Stimulated activated effector memory CD8-positive, alpha-beta T cell treated with anti-CD3 and anti-CD28 coated beads, Interleukin-12 subunit alpha, Interleukin-12 subunit beta, amount 100 ng/mL, for 72 hours (primary cell): ENCODE measurements around the gene PID1.

Experiments used
- ATAC-seq: fragments of 150-1000 bp; cut with Tn5 transposase; 2 replicates; pipeline ENCODE4 v1.10.0; 2021
- DNase-seq, 2 donors: peaks; one replicate each; pipeline ENCODE4 v3.0.0; 2021 to 2022; ENCODE audit warnings: low spot score in 2 of 2
- H3K27ac Mint-ChIP-seq: one replicate; pipeline ENCODE4 v1.8.0; 2022; ENCODE audit warnings: mild to moderate bottlenecking, mixed read lengths
- H3K36me3 Mint-ChIP-seq: one replicate; pipeline ENCODE4 v1.8.0; 2022; ENCODE audit warnings: mild to moderate bottlenecking, mixed read lengths
- H3K4me1 Mint-ChIP-seq: one replicate; pipeline ENCODE4 v1.8.0; 2022; ENCODE audit warnings: mixed read lengths
- H3K4me3 Mint-ChIP-seq: one replicate; pipeline ENCODE4 v1.8.0; 2022; ENCODE audit warnings: mild to moderate bottlenecking, mixed read lengths
- H3K9me3 Mint-ChIP-seq: one replicate; pipeline ENCODE4 v1.8.0; 2022; ENCODE audit warnings: mixed read lengths

PID1 gene

DNA sequence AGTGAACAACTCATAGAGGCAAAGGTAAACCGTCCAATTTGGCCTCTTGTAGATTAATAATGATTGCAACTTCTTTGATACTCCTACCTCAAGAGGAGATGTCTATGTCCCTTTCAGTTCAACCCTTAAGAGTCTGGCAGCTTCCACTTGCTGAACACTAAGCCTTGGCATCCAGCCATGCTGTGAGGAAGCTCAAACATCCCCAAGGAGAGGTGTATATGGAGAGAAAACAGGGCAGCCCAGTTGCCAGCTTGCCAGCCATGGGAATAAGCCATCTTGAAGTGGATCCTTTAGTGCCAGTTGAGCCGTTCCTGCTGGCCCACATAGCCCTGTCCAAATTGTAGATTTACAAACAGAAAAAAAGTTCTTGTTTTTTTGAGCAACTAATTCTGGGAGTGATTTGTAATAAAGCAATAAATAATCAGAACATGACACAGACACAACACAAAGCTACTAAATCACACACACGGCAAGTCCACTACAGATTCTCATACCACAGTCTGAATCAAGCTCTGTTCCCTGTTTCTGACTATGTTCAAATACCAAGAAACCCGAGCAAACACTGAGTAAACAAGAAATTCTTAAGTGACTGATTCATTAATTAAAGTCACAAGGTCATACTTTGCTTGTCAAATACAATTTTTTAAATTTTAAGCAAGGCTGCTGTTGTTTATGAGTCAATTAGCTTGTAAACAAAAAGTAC, 96.1 kb downstream of the PID1 start:
- H3K9me3 Mint-ChIP-seq: peaks cover 4% of the 10 kb centered on the region
- no peaks in the 10 kb centered on the region for H3K36me3 Mint-ChIP-seq

DNA sequence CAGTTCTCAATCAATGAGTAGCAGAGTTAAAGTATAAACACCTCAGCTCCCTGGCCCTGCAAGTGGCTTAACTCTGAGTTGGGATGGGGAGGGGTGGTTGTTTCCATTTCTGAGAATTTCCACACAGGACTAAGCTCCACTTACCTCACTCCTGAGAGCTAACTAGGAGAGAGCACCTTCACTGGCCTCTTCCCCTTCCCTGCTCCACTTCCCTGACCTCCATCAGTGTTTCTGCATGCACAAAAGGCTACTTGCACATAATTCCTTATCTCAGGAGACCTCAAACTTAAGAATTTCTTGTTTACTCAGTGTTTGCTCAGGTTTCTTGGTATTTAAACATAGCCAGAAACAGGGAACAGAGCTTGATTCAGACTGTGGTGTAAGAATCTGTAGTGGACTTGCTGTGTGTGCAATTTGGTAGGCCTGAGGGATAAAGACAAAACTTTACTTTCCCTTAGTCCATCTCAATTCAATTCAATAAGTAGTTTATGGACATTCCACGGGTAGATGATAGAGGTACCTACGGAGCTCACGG, 97.2 kb downstream of the PID1 start:
- DNase-seq (no peak), ATAC-seq (no peak)
- H3K9me3 Mint-ChIP-seq: peaks cover 4% of the 10 kb centered on the region
- H3K27ac Mint-ChIP-seq: no peak overlapping the region
- H3K4me3 Mint-ChIP-seq: no peak overlapping the region
- H3K36me3 Mint-ChIP-seq: no peaks in the 10 kb centered on the region
- no peaks in the 10 kb centered on the region for H3K4me1 Mint-ChIP-seq

More for the DNA sequence above, 96.1 kb downstream of the PID1 start:
- ATAC-seq: no peak
- no peak for DNase-seq
- Mint-ChIP-seq H3K4me3 (no peak overlapping the region), H3K27ac (no peak overlapping the region), H3K4me1 (no peaks in the 10 kb centered on the region)

DNA sequence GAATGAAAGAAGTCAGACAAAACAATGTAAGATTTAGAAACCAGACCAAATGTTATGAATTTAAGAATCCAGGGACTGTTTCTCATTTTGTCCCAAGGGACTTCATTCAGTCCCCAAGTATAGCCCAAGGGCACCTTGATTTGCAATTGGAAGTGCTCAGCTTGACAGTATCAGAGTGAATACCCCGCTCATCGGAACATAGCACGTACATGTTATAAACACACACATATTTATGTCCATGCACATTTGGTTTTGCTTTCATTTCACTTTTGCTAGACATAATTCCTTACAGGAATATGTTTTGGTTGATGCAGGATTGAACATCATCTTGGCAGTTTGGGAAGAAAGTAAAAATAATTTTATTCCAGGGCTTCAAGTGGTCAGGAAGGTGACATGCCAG, 100.2 kb downstream of the PID1 start:
- ATAC-seq (no peak), DNase-seq (no peak)
- no peaks in the 10 kb centered on the region for H3K36me3 Mint-ChIP-seq
- no peaks in the 10 kb centered on the region for H3K4me1 Mint-ChIP-seq
- H3K4me3 Mint-ChIP-seq: no peak overlapping the region
- no peak overlapping the region for H3K27ac Mint-ChIP-seq
- peaks cover 14% of the 10 kb centered on the region for H3K9me3 Mint-ChIP-seq

DNA sequence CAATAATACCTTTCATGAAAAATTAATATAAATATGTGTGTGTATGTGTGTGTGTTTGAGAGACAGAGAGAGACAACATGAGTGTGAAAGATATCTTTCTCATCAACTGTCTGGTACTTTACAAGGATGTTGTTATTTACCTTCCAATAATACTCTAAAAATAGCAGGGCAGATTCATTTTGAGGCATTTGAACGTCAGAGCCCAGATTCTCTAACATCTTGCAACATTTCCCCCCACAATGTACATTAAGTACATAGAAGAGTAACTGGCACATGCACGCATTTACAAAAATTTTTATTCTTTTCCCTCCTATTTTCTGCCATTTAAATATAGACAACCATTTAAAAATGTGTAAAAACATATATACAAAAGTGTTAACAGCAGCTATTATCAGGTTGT, 100.9 kb downstream of the PID1 start:
- no peak for ATAC-seq

DNA sequence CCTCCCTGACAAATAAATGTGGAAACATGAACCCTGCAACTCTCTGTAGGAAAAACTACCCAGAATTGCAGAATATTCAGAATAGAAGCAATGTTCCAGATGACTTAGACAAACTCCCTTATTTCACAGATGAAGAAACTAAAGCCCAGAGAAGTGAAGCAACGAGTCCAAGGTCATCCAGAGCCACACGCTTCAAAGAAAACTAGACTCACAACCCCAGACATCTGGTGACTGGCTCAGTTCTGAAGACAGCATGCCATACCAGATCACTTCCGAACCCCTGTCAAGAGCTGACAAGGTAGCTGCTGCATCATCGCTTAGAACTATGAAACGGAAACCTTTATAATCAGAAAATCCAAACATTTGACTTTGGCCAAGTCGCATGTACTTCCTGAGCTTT, 101.3 kb downstream of the PID1 start:
- ATAC-seq (no peak), DNase-seq (no peak)
- H3K9me3 Mint-ChIP-seq: peaks cover 14% of the 10 kb centered on the region
- H3K4me1 Mint-ChIP-seq: no peaks in the 10 kb centered on the region
- H3K4me3 Mint-ChIP-seq: no peak overlapping the region
- no peak overlapping the region for H3K27ac Mint-ChIP-seq
- H3K36me3 Mint-ChIP-seq: no peaks in the 10 kb centered on the region

More for the DNA sequence above, 100.9 kb downstream of the PID1 start:
- Mint-ChIP-seq H3K4me3 (no peak overlapping the region), H3K9me3 (peaks cover 14% of the 10 kb centered on the region), H3K4me1 (no peaks in the 10 kb centered on the region), H3K36me3 (no peaks in the 10 kb centered on the region), H3K27ac (no peak overlapping the region)
- DNase-seq: no peak

DNA sequence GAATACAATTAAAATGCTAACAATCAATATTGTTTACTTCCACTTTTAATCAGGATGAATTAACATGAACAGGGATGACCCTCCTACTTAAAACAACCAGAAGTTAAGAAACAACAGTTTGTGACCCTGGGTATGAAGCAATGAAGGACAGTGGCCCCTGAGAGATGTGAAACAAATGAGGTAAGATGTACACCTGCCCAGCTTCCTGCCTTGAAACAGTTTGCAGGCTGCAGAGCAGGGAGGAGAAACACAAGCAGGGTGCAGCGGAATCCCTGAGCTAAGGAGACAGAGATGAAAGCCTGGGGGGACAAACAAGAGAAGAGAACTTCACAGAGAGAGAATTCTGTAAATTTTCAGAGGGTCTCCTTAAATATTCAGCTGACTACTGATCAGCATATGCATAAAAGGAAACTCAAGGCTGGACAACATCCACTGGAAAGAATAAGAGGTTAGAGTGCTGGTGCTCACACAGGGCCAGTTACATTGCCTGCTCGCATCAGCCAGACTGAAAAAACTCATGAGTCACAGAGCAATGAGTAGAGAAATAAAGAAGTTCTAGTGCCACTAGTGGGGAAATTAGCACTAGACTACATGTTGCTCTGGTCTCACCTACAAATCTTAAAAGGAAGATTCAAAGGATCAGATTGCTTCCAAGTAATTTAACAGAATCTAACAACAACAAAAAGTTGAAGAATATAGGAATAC, 106.4 kb downstream of the PID1 start:
- H3K4me1 Mint-ChIP-seq: no peaks in the 10 kb centered on the region

DNA sequence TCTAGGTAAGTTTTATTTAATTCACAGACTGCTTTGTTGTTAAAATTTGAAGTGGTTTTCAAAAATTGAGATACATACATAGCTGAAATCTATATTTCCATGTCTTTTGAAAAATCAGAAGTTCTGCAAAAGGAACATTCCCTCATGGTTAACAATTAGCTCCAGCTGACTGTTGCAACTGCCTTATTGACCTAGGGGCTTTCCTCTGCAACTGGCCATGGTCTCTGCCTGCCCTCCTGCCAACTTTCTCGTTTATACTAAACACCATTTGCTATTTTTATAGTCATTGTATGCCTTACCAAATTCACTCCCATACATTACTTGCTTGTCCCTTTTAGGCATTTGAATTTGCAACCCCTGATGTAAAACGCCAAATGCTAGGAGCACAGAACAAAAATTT, 107.2 kb downstream of the PID1 start:
- H3K9me3 Mint-ChIP-seq: peaks cover 9% of the 10 kb centered on the region
- H3K27ac Mint-ChIP-seq: no peak overlapping the region

More for the DNA sequence above, 106.4 kb downstream of the PID1 start:
- ATAC-seq: no peak
- Mint-ChIP-seq H3K4me3 (no peak overlapping the region), H3K36me3 (no peaks in the 10 kb centered on the region), H3K9me3 (peaks cover 9% of the 10 kb centered on the region), H3K27ac (no peak overlapping the region)
- no peak for DNase-seq

DNA sequence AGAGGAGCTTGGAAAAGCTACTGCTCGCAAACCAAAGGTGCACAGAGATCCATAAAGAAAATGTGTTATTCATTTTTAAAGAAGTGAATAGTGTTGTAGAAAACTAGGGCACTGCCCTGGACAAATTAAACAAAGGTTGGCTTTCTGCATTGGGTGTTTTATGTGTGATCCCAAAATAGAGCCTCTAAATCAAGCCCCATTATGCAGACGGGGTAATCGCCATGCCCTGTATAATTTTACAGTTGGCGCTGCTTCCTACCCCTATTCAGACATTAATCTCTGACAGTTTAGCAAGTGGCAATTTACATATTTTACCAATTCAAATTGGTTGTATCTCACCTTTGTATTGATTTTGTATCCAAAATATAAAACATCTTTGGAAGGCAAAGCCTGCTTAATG, 109.1 kb downstream of the PID1 start:
- Mint-ChIP-seq H3K9me3 (peaks cover 2% of the 10 kb centered on the region), H3K36me3 (no peaks in the 10 kb centered on the region), H3K4me1 (no peaks in the 10 kb centered on the region), H3K4me3 (no peak overlapping the region), H3K27ac (no peak overlapping the region)
- no peak for DNase-seq
- ATAC-seq: no peak

More for the DNA sequence above, 107.2 kb downstream of the PID1 start:
- no peak overlapping the region for H3K4me3 Mint-ChIP-seq
- ATAC-seq (no peak), DNase-seq (no peak)
- H3K4me1 Mint-ChIP-seq: no peaks in the 10 kb centered on the region
- no peaks in the 10 kb centered on the region for H3K36me3 Mint-ChIP-seq

DNA sequence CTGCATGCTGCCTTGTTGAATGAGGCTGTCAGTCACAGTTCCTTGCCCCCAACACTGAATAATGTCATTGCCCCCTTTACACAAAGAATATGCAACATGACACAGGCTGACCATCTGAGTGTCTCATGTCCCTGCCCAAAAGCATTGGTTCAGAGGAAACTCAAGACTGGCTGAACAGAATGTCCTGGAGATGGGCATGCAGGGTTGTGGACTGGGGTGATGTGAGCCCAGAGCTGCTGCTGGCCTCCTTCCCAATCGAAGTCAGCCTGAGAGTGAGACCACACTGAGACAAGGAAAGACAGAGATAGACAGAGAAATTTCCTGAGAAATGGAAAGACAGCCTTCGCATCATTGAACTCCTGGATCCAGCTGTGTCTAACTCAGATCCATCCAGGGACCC, 110.1 kb downstream of the PID1 start:
- DNase-seq: no peak
- Mint-ChIP-seq H3K9me3 (peaks cover under 1% of the 10 kb centered on the region), H3K36me3 (no peaks in the 10 kb centered on the region), H3K4me3 (no peak overlapping the region), H3K27ac (no peak overlapping the region), H3K4me1 (no peaks in the 10 kb centered on the region)
- ATAC-seq: no peak

DNA sequence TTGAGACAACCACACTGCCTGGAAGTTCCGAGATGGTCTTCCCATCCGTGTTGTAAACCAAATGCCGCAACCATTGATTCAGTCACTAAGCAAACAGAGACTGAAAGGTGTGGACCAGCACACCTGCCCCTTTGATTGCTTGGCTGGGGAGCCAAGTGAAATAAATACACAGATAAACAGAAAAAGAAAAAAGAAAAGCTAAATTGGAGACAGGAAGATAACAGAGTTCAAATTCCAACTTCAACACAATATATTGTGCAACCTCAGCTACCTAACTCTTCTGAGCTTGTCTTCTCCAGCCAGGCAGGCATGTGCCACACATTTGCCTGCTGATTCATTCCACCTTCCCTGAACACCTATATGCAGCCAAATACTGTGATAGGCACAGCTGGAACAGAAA, 110.9 kb downstream of the PID1 start:
- no peaks in the 10 kb centered on the region for H3K36me3 Mint-ChIP-seq
- ATAC-seq: no peak

DNA sequence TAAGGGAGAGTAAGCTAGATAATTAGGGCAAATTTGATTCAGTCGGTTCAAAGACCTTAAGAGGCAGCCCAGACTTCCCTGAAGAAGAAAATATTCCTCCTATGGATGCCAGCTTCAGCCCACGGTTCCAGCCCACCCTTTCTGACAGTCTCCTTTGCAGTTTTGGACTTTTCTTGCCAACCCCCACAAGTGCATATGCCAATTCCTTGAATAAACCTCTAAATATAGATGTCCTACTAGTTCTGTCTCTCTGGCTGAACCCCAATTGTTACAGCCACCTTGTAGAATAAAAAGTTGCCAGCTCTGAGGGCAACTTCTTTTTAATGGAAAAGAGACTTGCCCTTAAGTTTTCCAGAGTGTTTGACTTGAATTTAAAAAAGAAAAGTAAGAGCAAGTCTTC, 111.7 kb downstream of the PID1 start:
- no peaks in the 10 kb centered on the region for H3K36me3 Mint-ChIP-seq
- H3K9me3 Mint-ChIP-seq: no peaks in the 10 kb centered on the region
- no peaks in the 10 kb centered on the region for H3K4me1 Mint-ChIP-seq
- no peak for DNase-seq
- no peak for ATAC-seq
- no peak overlapping the region for H3K27ac Mint-ChIP-seq
- no peak overlapping the region for H3K4me3 Mint-ChIP-seq

More for the DNA sequence above, 110.9 kb downstream of the PID1 start:
- H3K4me3 Mint-ChIP-seq: no peak overlapping the region
- DNase-seq: no peak
- no peaks in the 10 kb centered on the region for H3K4me1 Mint-ChIP-seq
- H3K27ac Mint-ChIP-seq: no peak overlapping the region
- no peaks in the 10 kb centered on the region for H3K9me3 Mint-ChIP-seq

DNA sequence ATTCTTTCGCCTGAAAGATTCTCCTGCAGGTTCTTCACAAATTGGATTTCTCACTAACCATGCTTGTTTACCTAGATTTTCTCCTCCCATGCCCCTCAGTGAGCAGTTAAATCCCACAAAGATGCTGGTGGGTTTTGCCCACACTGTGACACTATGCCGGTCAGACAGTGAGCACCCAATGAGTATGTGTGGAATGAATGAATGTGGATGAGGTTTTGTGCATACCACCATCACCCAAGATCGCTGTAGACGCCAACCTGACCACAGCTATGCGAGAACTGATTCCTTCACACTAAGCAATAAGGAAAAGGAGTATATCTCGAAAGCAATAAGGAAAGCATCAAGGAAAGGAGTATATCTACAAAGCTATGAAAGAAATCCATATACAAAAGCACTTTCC, 116.7 kb downstream of the PID1 start:
- Mint-ChIP-seq H3K4me3 (no peak overlapping the region), H3K27ac (no peak overlapping the region), H3K9me3 (peaks cover 3% of the 10 kb centered on the region), H3K36me3 (no peaks in the 10 kb centered on the region), H3K4me1 (no peaks in the 10 kb centered on the region)
- ATAC-seq (no peak), DNase-seq (no peak)

DNA sequence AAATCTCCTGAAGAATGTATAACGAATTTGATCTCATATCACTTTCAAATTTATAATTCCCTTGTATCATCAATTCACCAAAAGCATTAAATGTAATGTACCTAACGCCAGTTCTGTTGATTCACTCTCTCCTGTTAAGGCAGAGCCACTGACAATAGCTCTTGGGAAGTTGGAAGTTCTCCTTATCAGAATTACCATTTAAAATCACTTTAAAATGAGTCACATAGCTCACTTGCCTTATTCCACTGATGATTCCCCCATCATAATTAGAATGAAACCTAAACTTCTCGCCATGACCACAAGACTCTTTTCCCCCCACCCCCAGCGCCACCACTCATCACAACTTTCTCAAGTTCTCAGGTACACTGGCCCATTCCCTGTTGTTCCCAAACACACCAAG, 117.1 kb downstream of the PID1 start:
- Mint-ChIP-seq H3K36me3 (no peaks in the 10 kb centered on the region), H3K4me3 (no peak overlapping the region), H3K4me1 (no peaks in the 10 kb centered on the region), H3K27ac (no peak overlapping the region), H3K9me3 (peaks cover 3% of the 10 kb centered on the region)
- no peak for ATAC-seq
- no peak for DNase-seq

DNA sequence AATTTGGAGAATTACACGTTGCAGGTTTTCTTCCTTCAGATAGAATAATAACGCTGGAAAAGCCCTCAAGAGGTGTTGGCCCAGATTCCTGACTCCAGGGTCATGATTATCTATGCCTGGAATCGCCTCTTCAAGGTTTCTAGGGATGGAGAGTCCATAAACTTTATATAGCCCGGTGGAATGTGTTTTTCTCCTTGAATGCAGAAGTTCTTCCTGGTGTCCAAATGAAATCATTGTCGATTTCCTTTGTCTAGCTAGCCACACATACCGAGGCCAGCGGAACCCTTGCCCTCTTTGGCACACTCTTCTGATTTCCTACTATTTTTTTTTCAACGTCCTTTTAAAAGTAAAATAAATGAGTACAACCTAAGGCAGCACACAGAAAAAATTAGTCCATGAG, 117.8 kb downstream of the PID1 start:
- H3K36me3 Mint-ChIP-seq: no peaks in the 10 kb centered on the region
- no peak overlapping the region for H3K4me3 Mint-ChIP-seq
- DNase-seq (no peak), ATAC-seq (no peak)
- H3K27ac Mint-ChIP-seq: no peak overlapping the region
- H3K4me1 Mint-ChIP-seq: no peaks in the 10 kb centered on the region
- H3K9me3 Mint-ChIP-seq: peaks cover 3% of the 10 kb centered on the region

DNA sequence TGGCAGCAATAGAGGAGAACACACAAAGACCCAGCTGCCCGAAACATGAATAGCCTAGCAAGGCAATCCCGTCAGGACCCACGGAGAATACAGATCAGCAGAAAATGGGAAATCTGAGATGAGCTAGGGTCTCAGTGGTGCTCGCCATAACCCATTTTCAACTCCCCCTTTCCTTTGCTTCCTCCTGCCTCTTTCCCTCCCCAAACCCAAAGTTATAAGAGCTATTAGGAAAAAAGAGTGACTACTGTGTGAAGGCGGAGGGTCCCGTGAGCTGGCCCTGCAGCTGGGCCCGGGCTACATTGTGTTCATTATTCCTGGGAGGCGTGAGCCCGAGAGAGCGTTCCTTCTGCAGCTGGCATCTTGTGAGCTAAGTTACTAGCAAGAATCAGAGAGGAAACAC, 118.4 kb downstream of the PID1 start:
- Mint-ChIP-seq H3K4me3 (no peak overlapping the region), H3K36me3 (no peaks in the 10 kb centered on the region), H3K9me3 (peaks cover 3% of the 10 kb centered on the region), H3K4me1 (no peaks in the 10 kb centered on the region), H3K27ac (no peak overlapping the region)
- ATAC-seq: no peak
- DNase-seq: no peak

DNA sequence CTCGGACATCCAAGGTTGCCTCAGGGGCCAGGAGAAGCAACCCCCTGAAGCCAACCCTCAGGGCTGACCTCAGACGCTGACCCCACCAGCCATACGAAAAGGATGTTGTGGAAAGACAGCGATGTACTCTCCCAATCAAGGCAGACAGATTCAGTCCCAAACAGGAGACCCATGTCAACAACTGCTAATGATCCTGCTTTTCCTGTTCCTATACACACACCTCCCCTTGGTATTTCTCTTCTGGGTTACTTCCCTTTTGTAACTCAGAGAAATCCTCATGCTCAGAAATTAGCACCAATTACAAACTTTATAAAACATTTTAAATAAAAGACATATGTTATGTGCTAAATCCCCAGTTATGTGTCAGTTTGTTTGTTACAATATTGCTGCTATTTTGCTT, 120.8 kb downstream of the PID1 start:
- ATAC-seq: no peak

More for the DNA sequence above, 120.8 kb downstream of the PID1 start:
- DNase-seq: no peak
- Mint-ChIP-seq H3K9me3 (peaks cover 3% of the 10 kb centered on the region), H3K4me1 (no peaks in the 10 kb centered on the region), H3K27ac (no peak overlapping the region), H3K36me3 (no peaks in the 10 kb centered on the region), H3K4me3 (no peak overlapping the region)
